Germinal center (tissue), 1 donor: ENCODE measurements around the gene IL16.
"Not testable (repeated sequence)": the region's sequence is repeated elsewhere in the genome, so short reads cannot be mapped to it uniquely, and the experiment has no call there.

Experiments used
- DNase-seq: peaks from one replicate; pipeline ENCODE4 v3.0.0; 2012; ENCODE audit warnings: mixed read lengths, low spot score

The IL16 gene

DNA sequence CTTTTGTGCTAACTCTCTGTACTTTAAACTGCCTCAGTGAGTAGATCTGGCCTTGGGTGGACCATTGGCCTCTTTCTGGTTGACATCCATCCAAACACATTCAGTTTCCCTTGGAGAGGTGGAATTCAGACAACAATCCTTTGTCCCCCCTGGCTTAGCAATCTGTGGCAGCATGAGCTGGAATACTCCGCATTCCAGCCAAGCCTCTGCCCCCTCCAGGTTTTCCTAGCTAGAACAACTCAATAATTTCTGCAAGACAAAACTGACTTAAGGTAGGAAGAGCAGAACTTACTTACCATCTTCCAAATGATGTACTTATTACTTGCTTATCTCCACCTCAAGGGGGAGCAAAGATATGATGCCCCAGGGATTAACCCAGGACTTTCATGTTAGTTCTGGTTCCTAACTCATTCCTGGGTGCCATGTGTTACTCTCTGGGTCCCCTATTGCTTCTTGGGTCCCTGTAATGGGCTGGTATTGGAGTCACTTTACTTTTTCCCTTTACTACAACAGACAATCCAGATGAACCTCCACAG, 21.8 kb upstream of the IL16 start:
- no peak for DNase-seq

DNA sequence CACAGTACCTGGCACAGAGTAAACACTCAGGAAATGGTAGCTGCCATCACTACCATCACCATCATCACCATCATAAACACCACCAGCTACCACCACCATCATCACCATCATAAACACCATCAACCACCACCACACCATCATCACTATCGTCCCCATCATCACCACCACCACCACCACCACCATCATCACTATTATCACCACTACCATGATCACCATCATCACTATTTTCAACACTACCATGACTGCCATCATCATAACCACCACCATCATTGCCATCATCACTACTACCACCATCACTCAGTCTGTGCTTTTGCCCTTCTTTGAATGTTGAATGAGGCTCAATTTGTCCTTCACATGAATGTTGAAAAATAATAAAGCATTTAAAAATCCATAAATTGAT, 21.2 kb upstream of the IL16 start:
- DNase-seq = no peak

DNA sequence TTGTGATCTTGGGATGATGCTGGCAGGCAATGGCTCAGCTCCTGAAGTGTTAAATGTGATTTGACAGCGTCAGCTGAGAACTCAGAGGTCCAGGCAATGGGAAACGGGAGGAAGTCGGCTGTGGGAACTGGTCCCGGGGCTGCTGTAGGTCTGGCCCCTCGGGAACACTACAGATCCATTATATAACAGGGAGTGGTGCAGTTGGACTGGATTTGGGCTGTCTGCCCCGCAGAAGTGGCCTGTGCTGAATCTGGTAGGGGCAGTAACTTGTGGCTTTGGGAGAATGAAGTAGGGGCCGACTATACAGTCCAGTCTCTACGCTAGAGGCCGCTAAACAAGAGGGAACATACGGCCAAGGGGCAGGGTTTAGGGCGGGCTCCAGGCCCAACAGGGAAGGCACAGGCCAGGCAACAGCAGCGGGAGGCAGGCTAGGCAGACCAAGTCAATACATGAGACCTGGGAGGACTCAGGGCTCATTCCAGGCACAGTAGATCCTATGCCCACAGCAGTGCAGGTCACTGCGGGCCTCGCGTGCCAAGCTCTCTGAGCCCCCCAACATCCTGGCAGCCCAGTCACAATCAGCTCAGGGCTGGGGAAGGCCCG, 20.3 kb upstream of the IL16 start:
- no peak for DNase-seq

DNA sequence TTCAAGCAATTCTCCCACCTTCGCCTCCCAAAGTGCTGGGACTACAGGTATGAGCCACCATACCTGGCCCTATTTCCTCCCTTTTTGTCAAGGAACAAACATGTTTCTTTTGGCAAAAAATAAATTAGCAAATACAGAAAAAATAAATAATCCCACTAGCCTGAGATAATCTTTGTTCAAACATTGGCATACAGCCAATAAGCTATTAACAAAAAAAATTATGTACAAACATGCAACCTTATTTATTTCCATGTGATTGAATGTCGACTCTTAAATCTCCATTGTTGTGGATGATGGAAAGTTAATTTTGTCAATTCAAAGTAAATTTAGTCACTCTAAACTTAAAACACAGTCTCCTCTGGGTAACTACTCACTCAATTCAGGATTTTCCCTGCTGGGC, 18.3 kb upstream of the IL16 start:
- no peak for DNase-seq

DNA sequence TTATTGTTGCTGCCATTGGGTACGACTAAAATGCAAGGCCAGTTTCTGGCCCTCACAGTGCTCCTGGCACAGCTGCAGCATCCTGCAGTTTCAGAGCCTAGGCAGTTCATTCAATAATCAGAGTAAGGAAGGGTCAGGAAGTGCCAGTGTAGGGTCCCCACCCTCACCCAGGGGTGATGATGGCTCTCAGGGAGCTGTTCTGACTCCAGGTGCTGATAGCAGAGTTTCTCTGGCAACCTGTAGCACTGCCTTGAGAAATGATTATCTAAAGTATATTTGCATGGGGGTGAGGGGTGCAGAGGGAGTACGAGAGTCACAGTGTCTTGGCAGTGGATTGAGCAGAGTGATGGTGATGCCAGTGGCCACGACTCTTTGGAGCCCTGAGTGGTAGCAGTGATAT, 15.5 kb upstream of the IL16 start:
- DNase-seq = no peak

DNA sequence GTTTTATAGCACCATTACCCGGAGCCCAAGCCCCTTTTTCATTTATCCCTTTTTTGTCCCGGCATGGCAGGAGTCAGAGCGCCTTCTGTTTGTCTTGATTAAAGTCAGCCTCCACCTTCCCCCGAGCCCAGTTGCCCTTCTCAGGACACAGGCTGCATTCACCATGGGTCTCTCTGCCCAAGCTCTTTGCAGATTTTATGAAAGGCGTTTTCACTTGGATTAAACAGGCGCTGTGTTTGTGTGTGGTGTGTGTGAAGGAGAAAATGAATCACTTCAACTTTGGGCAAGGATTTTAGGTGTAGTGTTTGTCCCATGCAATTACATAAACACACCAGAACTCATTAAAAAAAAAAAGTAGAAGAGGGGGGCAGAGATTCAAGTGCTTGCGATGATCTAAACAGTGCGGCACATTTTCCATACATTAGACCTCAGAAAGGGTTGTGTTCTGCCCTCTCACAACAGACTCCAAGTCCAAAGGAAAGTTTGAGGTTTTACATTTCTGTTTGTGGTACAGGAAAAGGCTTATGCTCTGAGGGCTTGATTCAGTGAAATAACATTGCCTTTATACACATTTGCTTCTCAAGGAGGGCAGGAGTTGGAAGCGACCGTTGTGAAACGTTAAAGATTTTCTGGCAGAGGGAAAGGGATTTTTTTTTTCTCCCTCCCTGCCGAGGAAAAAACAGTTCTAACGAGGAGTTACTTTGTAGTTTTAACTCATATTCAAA, 14.5 kb upstream of the IL16 start:
- DNase-seq = no peak

DNA sequence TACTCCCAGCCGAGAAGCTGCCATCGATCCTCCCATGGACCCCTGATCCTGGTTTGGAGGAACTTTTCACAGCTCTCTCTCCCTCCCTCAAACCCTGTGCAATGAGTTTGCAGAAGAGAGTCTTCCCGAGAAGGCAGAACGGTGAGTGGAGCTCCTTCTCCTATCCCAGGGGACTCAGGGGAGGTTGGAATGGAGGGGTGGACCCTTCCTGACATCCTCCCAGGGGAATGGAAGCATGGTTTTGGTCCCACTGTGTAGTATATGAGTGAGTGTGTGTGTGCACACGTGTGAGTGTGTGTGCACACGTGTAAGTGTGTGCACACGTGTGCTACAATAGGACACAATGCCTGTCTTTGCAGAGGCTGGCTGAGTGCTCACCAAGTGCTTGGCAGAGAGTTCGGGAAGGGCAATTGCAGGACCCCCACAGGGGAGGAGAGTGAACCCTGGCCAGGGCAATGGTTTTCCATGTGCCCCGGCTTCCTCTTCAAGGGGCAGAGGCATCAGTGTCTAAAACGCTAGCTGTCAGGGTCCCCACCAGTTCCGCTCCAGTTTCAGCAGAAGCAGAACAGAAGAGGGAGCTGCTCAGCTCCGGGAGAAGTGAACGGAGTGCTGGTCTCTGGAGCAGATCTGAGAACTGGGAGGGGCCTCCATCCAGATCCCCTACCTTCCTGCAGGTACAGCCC, 13.8 kb upstream of the IL16 start:
- DNase-seq = no peak

DNA sequence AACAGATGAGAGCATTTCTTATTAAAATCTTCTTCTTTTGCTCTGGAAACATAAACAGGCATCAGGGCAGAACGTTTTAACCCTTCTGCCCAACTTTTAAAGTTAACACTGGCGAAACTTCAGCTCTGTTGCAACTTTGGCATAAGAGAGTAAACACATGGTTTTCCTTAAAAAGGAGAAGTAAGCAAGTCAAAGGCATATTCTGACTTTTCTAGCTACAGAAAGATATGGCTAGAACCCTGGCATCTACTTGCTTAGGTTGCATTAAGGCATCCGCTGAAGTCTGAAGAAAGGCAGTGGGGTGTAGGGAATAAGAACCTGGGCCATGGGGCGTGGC, 13.3 kb upstream of the IL16 start:
- DNase-seq = no peak

DNA sequence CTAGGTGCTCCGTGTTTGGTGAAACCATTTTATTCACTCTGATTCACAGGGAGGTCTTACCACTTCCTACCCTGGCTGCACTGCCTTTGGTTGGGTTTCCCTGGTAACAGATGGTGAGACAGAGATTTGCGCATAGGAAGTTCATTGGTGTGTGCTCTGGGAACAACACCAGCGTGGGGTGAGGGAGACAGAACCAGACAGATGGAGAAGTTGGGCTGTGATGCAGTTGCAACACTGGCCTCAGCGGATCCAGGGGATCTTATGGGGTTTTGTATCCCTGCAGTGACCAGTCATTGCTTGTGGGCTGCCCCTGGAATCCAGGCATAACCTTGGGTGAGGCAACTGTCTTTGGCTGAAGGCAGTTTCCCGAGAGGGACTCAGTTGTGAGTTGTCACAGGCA, 12.5 kb upstream of the IL16 start:
- no peak for DNase-seq

DNA sequence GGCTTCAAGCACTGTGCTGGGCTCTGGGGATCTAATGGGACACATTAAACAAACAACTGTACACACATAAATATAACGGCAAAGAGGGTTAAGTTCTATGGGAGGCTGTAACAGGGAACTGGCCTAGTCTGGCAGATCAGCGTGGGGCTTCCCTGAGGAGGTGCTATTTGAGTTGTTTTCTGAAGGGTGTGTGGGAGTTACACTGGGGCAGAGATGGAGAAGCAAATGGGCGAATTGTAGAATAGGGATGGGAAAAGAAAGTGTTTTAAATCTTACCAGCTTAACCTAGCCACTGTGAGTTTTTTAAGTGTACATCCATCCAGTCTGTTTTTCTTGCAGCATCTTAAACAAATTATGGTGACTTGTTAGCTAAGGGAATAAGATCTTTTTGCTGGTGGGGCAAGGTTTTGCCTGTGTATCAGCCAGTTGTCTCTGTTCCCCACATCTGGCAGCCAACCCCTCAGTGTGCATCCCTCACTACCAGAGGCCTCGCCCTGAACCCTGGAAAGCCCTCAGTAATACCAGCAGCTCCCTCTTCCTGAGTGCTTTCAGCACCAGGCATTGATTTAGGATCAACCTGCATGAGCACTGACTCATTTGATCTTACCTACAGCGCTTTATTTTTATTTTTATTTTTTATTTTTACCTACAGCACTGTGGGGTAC, 10.9 kb upstream of the IL16 start:
- no peak for DNase-seq

DNA sequence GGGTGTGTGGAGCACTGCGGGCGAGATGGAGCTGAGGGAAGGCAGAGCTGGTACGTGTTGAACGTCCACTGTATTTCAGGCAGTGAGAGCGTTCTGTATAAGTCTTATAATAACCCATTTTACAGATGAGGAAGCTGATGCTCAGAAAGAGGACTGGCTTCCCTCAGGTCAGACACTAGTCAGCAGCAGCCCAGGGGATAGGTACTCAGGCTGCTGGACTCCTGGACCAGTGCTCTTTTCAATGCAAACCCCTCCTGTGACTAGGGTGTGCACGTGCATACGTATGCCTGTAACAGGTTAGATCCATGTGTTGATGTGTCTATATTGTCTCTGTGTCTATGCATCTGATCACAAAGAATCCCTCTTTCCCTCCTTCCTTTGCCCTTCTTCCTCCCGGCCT, 8.3 kb upstream of the IL16 start:
- no peak for DNase-seq

DNA sequence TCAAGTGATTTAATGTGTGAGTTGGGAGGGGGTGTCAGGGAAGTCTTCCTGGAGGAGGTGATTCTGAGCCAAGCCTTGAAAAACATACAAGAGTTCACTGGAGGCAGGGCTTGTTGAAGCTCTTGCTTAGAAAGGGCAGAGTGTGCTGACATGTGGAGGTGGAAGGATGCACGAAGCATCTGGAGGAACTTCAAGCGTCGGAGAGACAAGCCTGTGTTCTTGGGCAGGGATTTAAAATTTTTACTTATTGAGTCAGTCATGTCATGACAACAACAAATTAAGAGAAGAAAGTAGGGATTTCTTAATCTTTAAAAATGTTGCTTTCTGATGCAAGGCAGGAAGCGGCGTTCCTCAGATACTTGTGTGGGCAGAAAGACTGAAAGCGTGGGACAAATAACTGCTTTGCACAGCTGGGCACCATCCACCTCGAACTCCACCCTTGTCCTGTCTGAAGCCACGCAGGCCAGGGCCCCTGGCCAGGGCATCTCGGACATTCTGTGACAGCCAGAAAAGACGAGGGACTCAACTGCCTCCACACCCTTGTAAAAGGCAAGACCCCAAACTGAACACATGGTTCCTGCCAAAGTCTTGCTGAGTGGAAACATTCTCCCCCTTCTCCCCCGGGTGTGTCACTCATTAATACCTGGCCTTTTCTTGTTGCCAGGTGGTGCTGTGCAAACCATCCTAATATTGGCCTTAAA, 6.9 kb upstream of the IL16 start:
- DNase-seq = no peak

DNA sequence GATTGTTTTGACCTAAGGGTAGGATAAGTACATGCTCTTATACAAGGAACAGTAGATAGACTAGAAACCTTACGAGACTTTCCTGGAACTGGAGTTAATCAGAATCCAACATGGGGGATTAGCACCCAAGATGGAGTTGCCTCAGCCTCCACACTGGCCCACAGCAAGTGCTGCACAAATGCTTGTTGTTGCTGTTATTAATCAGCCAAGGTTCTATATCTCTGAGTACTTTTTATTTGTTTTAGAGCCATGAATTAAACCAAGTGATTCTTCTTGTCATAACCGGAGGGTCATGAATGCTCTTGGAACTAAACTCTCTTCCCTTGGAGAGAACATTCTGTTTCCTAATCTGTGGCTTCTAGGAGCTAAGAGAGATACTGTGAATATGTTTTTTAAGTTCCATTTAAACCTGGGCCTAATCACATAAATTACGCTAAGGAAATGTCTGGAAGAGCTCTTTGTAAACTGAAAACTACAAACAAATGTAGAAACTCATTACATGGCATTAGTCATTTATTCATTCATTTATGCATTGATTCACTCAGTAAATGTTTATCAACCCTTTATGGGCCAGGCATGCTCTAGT, 5.7 kb upstream of the IL16 start:
- DNase-seq = no peak

DNA sequence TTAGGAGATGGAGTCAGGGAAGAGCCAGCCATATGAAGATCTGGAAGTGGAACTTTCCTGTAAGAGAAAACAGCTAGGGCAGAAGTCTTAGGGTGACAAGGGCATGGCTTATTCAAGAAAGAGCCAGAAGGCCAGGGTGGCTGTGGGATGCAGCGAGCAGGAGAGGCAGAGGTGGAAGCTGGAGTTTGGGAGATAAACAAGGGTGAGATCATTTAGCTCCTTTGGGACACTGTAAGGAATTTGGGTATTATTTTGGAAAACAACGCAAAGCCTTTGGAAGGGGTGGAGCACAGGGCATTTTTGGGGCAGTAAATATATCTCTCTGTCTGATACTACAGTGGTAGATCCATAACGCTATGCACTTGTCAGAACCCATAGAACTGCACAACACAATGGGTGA, 5.0 kb upstream of the IL16 start:
- no peak for DNase-seq

DNA sequence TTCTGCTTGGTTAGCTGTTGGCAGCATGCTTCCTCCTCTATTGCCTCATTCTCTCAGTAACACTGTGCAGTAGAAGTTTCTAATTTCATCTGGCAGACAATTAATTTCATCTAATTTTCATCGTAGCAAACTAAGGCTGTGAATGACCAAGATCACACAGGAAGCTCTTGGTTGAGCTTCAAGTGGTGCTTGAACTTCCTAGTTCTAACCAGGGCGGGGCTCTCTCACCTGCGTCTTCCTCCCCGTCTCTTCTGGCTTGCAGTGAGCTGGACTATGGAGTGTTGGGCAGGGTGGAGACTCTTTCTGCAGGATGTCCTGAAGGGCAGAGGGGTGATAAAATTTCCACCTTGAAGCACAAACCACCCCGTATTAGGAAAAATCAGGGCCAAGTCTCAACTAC, 2.0 kb upstream of the IL16 start:
- DNase-seq = no peak

DNA sequence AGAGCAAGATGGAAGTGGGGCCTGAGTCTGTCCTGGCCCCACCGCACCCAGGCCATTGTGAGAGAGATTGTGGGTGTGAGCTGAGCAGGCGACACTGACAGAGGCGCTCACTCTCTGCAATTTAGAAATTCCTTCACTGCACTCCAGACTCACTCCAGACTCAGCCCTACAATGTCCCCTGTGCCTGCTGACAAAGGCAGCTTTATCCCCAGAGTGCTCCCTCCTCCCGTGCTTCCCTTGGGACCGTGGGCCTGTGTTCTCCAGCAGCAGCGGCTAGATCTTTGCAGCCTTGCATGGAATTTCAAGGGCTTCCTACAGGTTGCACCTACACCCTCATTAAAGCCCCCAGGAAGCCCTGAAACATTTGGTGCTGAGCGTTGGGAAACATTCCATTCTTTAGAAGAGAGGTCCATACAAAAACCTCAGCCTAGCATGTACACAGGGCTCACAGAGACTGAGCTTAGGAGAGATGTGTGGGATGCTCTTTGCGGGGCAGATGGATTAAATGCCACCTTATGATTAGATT, 1.3 kb upstream of the IL16 start:
- DNase-seq = no peak

DNA sequence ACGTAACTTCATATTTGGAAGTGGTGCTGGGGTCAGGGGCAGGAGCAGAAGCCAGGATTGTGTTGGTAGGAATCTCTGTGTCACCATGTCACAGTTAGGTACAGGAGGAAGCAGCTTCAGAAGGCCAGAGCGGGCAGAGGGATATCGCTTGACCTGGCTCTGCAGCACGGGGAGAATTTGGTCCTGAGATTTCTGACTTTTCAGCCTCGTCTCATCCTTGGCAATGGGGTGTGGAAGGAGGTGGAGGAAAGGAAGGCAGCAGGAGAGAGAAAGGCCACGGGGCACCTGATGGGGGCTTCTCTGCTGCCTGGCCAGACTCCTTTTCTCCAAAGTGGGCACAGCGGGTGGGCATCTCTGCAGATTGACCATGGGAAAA, 564 bp downstream of the IL16 start:
- DNase-seq = no peak

DNA sequence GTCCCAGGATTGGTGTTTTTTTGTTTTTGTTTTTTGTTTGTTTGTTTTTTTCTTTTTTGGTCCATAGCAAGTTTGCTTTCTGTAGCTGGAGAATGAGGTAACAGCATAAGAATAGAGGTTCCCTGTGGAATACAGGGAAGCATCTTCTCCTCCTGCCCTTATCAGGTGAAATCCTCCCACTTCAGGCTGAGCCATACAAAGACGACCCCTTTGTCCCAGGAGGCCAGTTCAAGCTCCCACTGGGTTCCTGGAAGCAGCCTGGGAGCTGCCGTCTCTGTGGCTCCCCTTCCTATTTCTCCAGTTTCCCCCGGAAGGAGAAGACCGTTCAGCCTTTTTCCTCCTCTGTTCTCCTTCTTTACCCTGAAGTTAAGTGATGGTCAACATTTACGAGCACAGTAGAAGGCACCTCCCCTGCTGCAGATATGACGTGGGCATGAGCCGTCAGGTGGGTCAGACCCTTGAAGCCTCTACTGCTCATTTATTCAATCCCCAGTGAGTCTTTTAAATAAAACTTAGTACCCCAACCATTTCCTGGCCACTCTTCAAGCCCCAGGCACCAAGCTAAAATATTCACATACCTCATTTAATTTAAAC, 1.1 kb downstream of the IL16 start:
- DNase-seq = no peak

DNA sequence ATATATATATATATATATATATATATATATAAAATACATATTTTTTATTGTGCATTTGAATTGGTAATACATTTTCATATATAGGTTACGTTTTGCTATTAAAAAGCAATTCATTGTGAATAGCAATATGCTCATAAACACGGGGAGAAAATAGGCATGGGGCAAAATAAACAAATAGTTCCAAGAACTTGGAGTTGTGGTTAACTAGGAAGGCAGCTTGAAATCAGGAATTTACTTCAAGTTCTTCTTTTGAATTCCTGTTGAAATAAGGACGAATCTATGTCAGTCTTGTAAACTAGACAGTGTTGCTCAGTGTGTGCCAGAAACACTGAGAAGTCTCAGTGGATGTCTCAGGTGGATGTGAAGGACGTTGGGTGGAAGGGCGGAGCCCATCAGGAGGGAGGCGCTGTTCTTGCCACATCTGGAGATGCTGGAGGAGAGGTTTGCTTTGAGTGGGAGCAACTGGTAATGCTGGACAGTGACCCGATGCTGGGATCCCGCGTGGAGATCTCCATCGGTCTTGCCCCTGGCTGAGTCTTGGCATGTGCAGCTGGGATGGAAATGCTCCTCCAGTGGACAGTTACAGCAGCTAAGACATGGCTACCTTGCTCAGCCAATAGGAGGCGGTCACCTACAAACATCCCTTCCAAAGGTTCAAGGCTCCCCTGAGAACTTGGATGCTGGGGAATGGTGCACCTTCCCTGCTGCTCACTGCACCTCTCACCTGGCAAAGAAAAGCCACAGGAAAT, 2.5 kb downstream of the IL16 start:
- DNase-seq = no peak

DNA sequence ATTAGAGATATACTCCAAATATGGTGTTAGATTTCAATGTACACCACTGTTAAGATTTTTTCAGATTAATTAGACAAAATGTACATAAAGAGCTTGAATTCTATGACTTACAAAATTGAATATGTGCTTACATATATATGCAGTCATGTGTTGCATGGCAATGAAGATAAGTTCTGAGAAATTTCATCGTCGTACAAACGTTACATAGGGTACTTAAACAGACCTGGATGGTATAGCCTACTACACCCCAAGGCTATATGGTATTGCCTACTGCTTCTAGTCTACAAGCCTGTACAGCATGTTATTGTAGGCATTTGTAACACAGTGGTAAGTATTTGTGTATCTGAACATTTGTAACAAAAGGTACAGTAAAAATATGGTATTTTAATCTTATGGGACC, 9.3 kb downstream of the IL16 start:
- no peak for DNase-seq

DNA sequence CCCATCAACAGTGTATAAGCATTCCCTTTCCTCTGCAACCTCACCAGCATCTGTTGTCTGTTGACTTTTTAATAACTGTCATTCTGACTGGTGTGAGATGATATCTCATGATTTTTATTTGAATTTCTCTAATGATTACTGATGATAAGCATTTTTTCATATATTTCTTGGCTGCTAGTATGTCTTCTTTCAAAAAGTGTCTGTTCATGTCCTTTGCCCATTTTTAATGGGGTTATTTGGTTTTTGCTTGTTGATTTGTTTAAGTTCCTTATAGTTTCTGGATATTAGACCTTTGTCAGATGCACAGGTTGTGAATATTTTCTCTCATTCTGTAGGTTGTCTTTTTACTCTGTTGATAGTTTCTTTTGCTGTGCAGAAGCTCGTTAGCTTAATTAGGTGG, 11.3 kb downstream of the IL16 start:
- not testable (repeated sequence) for DNase-seq
